Measurements from ENCODE around the gene BEST4.
"Not testable (repeated sequence)": the region's sequence is repeated elsewhere in the genome, so short reads cannot be mapped to it uniquely, and the experiment has no call there.

Gene BEST4

DNA sequence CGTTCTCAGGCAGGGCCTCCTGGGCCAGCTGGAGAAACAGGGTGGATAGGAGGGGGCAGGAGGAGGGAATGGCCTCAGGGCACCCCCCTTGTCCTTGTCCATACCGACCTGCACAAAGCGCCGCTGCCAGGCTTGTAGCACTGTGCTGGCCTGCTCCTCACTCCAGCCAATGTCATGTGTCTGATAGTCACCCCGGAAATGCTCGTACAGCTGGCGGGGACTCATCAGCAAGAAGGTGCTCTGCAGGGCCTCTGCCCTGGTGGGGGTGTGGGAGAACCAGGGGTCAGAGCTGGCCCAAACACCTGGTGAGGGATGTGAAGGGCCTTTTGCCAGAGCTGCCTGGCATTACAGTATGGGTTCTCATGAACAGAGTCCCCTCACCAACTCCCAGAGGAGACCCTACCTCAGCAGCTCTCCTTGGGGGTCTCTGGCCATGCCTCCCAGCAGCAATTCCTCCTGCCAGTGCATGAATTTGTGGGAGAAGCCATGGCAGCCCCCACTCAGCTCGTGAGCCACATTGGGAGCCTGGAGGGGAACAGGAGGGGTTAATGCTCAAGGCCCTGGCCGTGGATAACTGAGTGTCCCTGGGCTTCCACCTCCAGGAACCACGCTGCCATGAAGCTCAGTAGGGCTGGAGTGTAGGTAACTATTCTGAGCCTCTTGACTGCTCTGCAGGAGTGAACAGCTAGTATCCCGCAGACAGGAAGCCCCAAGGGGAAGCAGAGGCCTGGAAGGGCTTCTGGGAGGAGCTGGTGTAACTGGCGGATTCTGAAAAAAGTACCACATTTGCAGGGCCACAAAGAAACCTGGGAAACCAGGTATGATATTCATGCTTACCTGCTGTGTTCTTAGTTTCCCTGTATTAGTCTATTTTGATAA is 41.8 kb upstream of the BEST4 start:
- TF ChIP-seq, protein P1, sequence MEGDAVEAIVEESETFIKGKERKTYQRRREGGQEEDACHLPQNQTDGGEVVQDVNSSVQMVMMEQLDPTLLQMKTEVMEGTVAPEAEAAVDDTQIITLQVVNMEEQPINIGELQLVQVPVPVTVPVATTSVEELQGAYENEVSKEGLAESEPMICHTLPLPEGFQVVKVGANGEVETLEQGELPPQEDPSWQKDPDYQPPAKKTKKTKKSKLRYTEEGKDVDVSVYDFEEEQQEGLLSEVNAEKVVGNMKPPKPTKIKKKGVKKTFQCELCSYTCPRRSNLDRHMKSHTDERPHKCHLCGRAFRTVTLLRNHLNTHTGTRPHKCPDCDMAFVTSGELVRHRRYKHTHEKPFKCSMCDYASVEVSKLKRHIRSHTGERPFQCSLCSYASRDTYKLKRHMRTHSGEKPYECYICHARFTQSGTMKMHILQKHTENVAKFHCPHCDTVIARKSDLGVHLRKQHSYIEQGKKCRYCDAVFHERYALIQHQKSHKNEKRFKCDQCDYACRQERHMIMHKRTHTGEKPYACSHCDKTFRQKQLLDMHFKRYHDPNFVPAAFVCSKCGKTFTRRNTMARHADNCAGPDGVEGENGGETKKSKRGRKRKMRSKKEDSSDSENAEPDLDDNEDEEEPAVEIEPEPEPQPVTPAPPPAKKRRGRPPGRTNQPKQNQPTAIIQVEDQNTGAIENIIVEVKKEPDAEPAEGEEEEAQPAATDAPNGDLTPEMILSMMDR (IDR thresholded peaks at IDR 0.05; ENCODE audit: low read depth, low read length), result no peak
- no peak overlapping the region for H3K4me3 ChIP-seq (ENCODE audit: low read depth, low read length)
- DNase-seq (ENCODE audit: low read depth, low spot score), result no peak
- in situ Hi-C loops (cut with HindIII; ENCODE audit: low sequenced_read_pairs), result no loop called here

DNA sequence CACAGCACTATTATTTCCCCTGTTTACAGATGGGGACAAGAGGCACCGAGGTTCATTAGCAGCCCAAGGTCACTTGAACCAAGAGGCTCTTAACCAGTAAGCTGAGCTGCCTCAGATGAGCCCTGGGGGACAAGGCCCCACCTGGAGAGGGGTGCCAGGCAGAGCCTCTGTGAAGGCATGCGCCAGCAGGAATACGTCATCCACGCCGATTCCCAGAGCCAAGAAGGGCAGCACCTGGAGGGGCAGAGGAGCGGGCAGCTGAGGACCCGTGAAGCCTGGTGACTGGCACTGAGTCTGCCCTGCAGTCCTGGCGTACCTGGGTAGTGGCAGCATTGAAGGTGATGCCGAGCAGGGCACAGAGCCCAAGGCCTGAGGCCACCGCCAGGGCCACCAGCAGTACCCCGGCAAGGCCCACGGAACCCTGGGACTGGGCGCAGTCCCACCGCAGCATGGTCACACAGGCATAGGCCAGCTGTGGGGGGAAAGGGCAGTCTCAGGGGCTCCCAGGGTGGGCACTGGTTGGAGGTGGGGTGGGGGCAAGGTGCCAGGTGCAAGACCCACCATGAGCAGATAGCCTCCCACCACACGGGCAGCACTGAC is 41.0 kb upstream of the BEST4 start:
- H3K4me3 ChIP-seq (ENCODE audit: low read depth, low read length), result no peak overlapping the region
- TF ChIP-seq, protein P1 (IDR thresholded peaks at IDR 0.05; ENCODE audit: low read depth, low read length), result no peak
- in situ Hi-C loops (cut with HindIII; ENCODE audit: low sequenced_read_pairs), result no loop called here
- DNase-seq (ENCODE audit: low read depth, low spot score), result no peak

DNA sequence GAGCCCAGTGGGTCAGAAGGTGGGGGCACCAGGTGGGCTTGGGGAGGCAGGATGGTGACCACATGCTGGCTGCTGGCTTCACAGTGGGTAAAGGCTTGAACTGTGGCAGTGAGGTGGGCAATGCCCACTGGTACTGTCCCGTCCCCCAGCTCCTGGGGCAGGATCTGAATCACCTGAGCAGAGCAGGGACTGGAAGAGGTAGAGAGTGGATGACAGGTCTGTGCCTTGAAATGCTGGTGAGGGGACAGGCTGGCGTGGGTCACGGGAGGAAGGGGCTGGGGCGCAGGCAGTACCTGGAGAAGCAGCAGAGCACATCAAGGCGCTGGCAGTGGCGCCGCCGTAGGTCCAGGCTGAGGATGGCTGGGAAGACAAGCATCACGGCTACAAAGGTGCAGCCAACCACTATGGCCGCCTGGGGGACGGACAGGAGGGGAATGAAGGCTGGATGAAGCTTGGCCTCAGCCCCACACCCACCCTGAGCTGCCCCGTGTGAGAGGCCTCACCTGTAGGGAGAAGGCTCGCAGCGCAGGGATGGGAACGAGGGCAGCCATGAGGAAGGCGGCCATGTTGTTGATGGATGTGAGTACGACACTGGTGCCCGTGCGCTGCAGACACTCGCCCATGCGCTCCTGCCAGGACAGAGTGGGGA is 40.2 kb upstream of the BEST4 start:
- in situ Hi-C loops (cut with HindIII; ENCODE audit: low sequenced_read_pairs), result no loop called here
- no peak for DNase-seq (ENCODE audit: low read depth, low spot score)
- no peak overlapping the region for H3K4me3 ChIP-seq (ENCODE audit: low read depth, low read length)
- TF ChIP-seq, protein P1 (IDR thresholded peaks at IDR 0.05; ENCODE audit: low read depth, low read length), result no peak

DNA sequence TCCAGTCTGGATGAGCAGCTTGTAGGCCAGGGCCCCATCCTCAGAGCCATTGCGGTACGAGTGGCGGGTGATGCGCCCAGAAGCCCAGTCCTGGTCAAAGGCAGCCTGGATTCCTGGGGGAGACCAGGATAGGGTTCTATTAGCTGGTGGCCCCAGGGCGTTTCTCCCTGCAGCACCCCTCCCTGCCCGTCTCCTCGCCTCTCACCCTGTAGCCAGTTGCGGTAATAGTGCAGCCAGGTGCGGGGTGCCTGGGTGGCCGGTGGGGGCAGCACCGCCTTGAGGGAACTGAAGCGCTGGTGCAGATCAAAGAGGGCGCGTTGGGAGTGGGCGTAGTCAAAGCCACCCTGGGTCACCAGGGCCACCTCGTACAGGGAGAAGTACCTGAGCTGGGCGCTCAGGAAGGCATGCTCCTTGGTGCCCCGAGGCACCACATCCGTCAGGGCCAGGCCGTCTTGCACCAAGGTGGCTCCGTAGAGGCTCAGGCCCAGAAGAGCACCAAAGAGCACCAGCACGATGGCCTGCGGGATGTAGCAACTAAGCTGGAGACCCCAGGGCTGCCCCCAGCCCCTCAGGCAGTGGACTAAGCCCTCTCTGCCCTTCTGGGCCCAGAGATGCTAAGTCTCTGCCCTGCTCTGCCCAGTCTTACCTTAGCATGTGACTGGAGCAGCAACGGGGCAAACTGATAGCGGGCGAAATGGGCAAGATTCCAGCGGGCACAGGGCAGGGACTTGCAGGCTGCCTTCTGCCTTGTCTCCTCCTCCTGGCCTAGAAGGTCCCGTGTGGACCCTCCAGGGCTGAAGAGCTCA is 39.4 kb upstream of the BEST4 start:
- TF ChIP-seq, protein P1 (IDR thresholded peaks at IDR 0.05; ENCODE audit: low read depth, low read length), result no peak
- in situ Hi-C loops (cut with HindIII; ENCODE audit: low sequenced_read_pairs), result no loop called here

DNA sequence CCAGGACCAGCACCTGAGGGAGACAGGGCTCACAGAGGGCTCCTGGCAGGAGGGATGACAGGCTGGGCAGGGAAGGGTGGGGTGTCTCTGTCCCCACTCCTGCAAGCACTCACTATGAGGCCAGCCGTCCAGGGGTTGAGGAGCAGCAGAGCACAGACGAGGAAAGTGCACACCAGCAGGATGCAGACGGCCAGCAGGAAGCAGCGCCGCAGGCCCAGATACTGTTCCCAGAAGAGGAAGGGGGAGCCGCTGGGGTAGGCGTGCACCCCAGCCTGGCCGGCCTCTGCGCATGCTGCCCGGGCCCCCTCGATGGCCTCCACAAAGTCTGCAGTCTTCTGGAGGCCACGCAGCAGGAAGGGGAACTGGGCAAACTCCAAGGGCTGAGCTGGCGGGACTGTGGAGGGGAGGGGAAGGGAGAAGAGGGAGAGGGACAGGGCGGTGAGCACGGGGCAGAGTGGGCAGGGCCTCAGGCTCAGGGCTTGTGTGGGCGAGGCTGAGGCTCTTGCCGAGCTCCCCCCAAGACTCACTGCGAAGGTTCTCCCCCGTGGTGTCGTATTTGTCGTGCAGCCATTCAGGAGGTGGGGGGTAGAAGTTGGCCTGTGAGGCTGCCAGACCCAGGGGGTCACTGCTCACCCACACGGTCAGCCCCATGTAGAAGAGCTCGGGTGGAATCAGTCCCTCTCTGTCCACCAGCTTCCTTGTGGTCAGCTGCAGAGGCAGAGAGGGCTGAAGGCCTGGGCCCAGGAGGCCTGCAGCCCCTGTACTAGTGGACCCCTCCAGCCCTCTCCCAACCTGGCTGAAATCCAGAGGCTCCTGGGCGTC is 38.6 kb upstream of the BEST4 start:
- no peak overlapping the region for H3K4me3 ChIP-seq (ENCODE audit: low read depth, low read length)
- TF ChIP-seq, protein P1 (IDR thresholded peaks at IDR 0.05; ENCODE audit: low read depth, low read length), result no peak
- no peak for DNase-seq (ENCODE audit: low read depth, low spot score)
- in situ Hi-C loops (cut with HindIII; ENCODE audit: low sequenced_read_pairs), result no loop called here

More for the DNA sequence above, 39.4 kb upstream of the BEST4 start:
- DNase-seq (ENCODE audit: low read depth, low spot score), result no peak
- H3K4me3 ChIP-seq (ENCODE audit: low read depth, low read length), result no peak overlapping the region

DNA sequence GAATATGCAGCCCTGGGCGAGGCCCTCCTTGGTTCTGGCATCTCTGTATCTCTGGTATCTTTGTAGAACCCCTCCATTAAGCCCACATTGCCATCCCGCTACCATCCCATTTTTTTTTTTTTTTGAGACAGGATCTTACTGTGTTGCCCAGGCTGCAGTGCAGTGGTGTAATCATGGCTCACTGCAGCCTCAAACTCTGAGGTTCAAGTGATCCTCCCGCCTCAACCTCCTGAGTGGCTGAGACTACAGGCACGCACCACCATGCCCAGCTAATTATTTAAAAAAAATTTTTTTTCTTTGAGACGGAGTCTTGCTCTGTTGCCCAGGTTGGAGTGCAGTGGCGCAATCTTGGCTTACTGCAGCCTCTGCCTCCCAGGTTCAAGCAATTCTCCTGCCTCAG is 36.4 kb upstream of the BEST4 start:
- DNase-seq (ENCODE audit: low read depth, low spot score); in situ Hi-C loops (cut with HindIII; ENCODE audit: low sequenced_read_pairs); H3K4me3 ChIP-seq (ENCODE audit: low read depth, low read length): not testable (repeated sequence)
